ENCODE data around the gene DUXA. TPM values are rescaled to one million over a fixed set of nuclear protein-coding genes. Genes with fewer than 3 reads are reported as not detected.
"Not testable (repeated sequence)": the region's sequence is repeated elsewhere in the genome, so short reads cannot be mapped to it uniquely, and the experiment has no call there.

DUXA gene
- total and polyA plus RNA-seq, 9 of the 15 experiments (the other 6 are each of a cell fraction or from before 2014, with no cell fraction given) = not detected

DNA sequence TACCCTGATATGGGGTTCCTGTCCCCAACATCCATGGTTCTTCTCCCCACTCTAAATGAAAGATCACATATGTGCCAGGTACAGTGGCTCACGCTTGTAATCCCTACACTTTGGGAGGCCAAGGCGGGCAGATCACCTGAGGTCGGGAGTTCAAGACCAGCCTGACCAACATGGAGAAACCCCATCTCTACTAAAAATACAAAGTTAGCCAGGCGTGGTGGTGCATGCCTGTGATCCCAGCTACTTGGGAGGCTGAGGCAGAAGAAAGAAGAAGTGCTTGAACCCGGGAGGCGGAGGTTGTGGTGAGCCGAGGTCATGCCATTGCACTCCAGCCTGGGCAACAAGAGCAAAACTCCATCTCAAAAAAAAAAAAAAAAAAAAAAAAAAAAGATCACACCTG is 53.8 kb downstream of the DUXA start:
- in situ Hi-C loops (cut with MboI); H3K79me2 ChIP-seq (ENCODE audit: control insufficient read depth, insufficient read depth, low read length); intact Hi-C loops (cut with micrococcal nuclease); BruUV-seq (replicated peaks); ATAC-seq; H2AFZ ChIP-seq (ENCODE audit: low read depth, low read length); H3K4me1 ChIP-seq (replicated peaks in 1 of 2; ENCODE audit: control insufficient read depth in 2 of 2, insufficient read depth in 2 of 2, low read length in 2 of 2); H3K9me1 ChIP-seq (ENCODE audit: control insufficient read depth, insufficient read depth, low read length); CTCF ChIA-PET (ENCODE audit: low intra/inter-chr PET ratio); FAIRE-seq; H3K4me3 ChIP-seq; H3K9me3 ChIP-seq (replicated peaks; ENCODE audit: control insufficient read depth, insufficient read depth, low read depth, low read length); H3K27me3 ChIP-seq (ENCODE audit: control insufficient read depth in 2 of 2, insufficient read depth in 2 of 2, low read length in 2 of 2); H3K4me2 ChIP-seq (ENCODE audit: insufficient read depth, low read length); DNase-seq (ENCODE audit: extremely low read depth in 1 of 4, low spot score in 3 of 4); POLR2A ChIA-PET; H3K9ac ChIP-seq (ENCODE audit: insufficient read depth in 1 of 2, low read depth in 2 of 2, low read length in 2 of 2); H3K36me3 ChIP-seq (ENCODE audit: control insufficient read depth, insufficient read depth, low read length); H4K20me1 ChIP-seq (replicated peaks; ENCODE audit: control insufficient read depth, insufficient read depth, low read length); H3K27ac ChIP-seq (ENCODE audit: extremely low read depth, low read depth, low read length): not testable (repeated sequence)
- 10% methylated on average over 5 of the region's 7 CpGs for WGBS (ENCODE audit: insufficient coverage, low coverage, missing lambda C conversion rate)

DNA sequence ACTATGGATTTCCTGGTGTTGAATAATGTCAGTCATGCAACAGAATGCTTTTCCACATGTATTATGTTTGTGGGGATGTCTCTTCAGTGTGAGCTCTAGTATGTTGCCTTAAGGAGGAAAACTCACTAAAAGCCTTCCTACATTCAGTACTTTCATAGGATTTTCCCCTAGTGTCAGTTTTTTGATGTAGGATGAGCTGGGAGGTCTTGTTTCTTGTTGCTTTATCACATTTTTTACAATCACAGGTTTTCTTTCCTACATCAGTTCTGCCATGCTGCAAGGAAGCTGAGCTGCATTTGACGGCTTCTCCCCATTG is 56.0 kb downstream of the DUXA start:
- ChIA-PET CTCF (ENCODE audit: low intra/inter-chr PET ratio) (no interaction called here), POLR2A (no interaction called here)
- in situ Hi-C loops (cut with MboI) = no loop called here
- H2AFZ ChIP-seq (ENCODE audit: low read depth, low read length) = no peak overlapping the region
- H3K36me3 ChIP-seq (ENCODE audit: control insufficient read depth, insufficient read depth, low read length) = no peaks in the 10 kb centered on the region
- H3K4me2 ChIP-seq (ENCODE audit: insufficient read depth, low read length) = no peak overlapping the region
- no peaks in the 10 kb centered on the region for H4K20me1 ChIP-seq (replicated peaks; ENCODE audit: control insufficient read depth, insufficient read depth, low read length)
- intact Hi-C loops (cut with micrococcal nuclease) = no loop called here
- no peak overlapping the region for H3K4me3 ChIP-seq
- no peaks in the 10 kb centered on the region for H3K9me1 ChIP-seq (ENCODE audit: control insufficient read depth, insufficient read depth, low read length)
- no peaks in the 10 kb centered on the region for H3K4me1 ChIP-seq (replicated peaks in 1 of 2; ENCODE audit: control insufficient read depth in 2 of 2, insufficient read depth in 2 of 2, low read length in 2 of 2)
- H3K27me3 ChIP-seq (ENCODE audit: control insufficient read depth in 2 of 2, insufficient read depth in 2 of 2, low read length in 2 of 2) = no peaks in the 10 kb centered on the region
- H3K9me3 ChIP-seq (replicated peaks; ENCODE audit: control insufficient read depth, insufficient read depth, low read depth, low read length) = no peaks in the 10 kb centered on the region; the same call in 1 of the 2 replicates
- DNase-seq (ENCODE audit: extremely low read depth in 1 of 4, low spot score in 3 of 4) (no peak), FAIRE-seq (no peak), ATAC-seq (no peak)
- H3K79me2 ChIP-seq (ENCODE audit: control insufficient read depth, insufficient read depth, low read length) = no peaks in the 10 kb centered on the region
- no TSS peak for BruUV-seq (replicated peaks)
- 0% methylated on average over 1 of the region's 1 CpG for WGBS (ENCODE audit: insufficient coverage, low coverage, missing lambda C conversion rate)
- no peak overlapping the region for H3K27ac ChIP-seq (ENCODE audit: extremely low read depth, low read depth, low read length)
- no peak overlapping the region for H3K9ac ChIP-seq (ENCODE audit: insufficient read depth in 1 of 2, low read depth in 2 of 2, low read length in 2 of 2)
- TF ChIP-seq ZNF274 (IDR thresholded peaks at IDR 0.05; ENCODE audit: borderline replicate concordance, low read depth, low read length) (peak; percentile 89), LARP7 (IDR thresholded peaks at IDR 0.05) (no peak), PURB (CRISPR knock-in tag; IDR thresholded peaks at IDR 0.05; ENCODE audit: low read depth) (no peak)

Data from K562 (cell line).